Neutrophil (primary cell): Measurements from ENCODE around the gene EYS.

ENCODE experiments used
- H3K27ac ChIP-seq: fragments of 200-600 bp; sonication (generic); 2 replicates; pipeline ENCODE4 v1.5.1; 2016; ENCODE audit warnings: mild to moderate bottlenecking, moderate library complexity
- H3K27me3 ChIP-seq: fragments of 200-600 bp; sonication (generic); 2 replicates; pipeline ENCODE4 v1.6.0; 2016; ENCODE audit warnings: mild to moderate bottlenecking
- H3K36me3 ChIP-seq: fragments of 200-600 bp; sonication (generic); 2 replicates; pipeline ENCODE4 v1.5.1; 2017
- H3K4me1 ChIP-seq, 2 experiments: fragments of 200-600 bp in 1 of 2; sonication (generic) in 1 of 2; 1 replicate in 1 of 2; 2 replicates in 1 of 2; pipeline versions ENCODE4 v1.5.1 to v1.6.1; 2013 to 2016; ENCODE audit warnings: low read depth in 1 of 2, low read length in 1 of 2, mild to moderate bottlenecking in 1 of 2, moderate library complexity in 1 of 2; ENCODE audit not compliant: control insufficient read depth in 1 of 2, insufficient read depth in 1 of 2
- H3K4me3 ChIP-seq, 2 experiments: fragments of 200-600 bp in 1 of 2; sonication (generic) in 1 of 2; 1 replicate in 1 of 2; 2 replicates in 1 of 2; pipeline ENCODE4 v1.5.1; 2013 to 2016; ENCODE audit warnings: low read depth in 1 of 2, low read length in 1 of 2, mild to moderate bottlenecking in 1 of 2, moderate library complexity in 1 of 2
- H3K9me3 ChIP-seq: fragments of 200-600 bp; sonication (generic); 2 replicates; pipeline ENCODE4 v1.5.1; 2016
- CTCF ChIP-seq: fragments of 200-600 bp; sonication (generic); IDR thresholded peaks from 2 replicates; pipeline ENCODE4 v1.5.1; 2016; ENCODE audit warnings: antibody characterized with exemption

The EYS gene

GRCh38 chr6:65248101-65248610 lies 458.9 kb downstream of the EYS start:
- Histone ChIP-seq H3K9me3 (no peaks in the 10 kb centered on the region), H3K4me3 (no peak overlapping the region), H3K36me3 (no peaks in the 10 kb centered on the region), H3K27me3 (no peaks in the 10 kb centered on the region), H3K27ac (no peak overlapping the region), H3K4me1 (no peaks in the 10 kb centered on the region)
- no peak for TF ChIP-seq CTCF

- no peak for TF ChIP-seq CTCF
- Histone ChIP-seq H3K4me3 (no peak overlapping the region), H3K9me3 (no peaks in the 10 kb centered on the region), H3K36me3 (no peaks in the 10 kb centered on the region), H3K4me1 (no peaks in the 10 kb centered on the region), H3K27me3 (no peaks in the 10 kb centered on the region), H3K27ac (no peak overlapping the region)
Observed at GRCh38 chr6:65231616-65232015, 475.4 kb downstream of the EYS start.

GRCh38 chr6:65229825-65230224 lies 477.2 kb downstream of the EYS start:
- no peak for TF ChIP-seq CTCF
- no peak overlapping the region for H3K27ac ChIP-seq
- no peaks in the 10 kb centered on the region for H3K27me3 ChIP-seq
- no peaks in the 10 kb centered on the region for H3K4me1 ChIP-seq
- H3K36me3 ChIP-seq, result no peaks in the 10 kb centered on the region
- no peaks in the 10 kb centered on the region for H3K9me3 ChIP-seq
- H3K4me3 ChIP-seq, result no peak overlapping the region

- TF ChIP-seq CTCF, result no peak
- Histone ChIP-seq H3K9me3 (no peaks in the 10 kb centered on the region), H3K27me3 (no peaks in the 10 kb centered on the region), H3K36me3 (no peaks in the 10 kb centered on the region), H3K4me1 (no peaks in the 10 kb centered on the region), H3K27ac (no peak overlapping the region), H3K4me3 (no peak overlapping the region)
Observed at GRCh38 chr6:65221153-65221552, 485.9 kb downstream of the EYS start.

GRCh38 chr6:65202738-65203137 lies 504.3 kb downstream of the EYS start:
- Histone ChIP-seq H3K27me3 (no peaks in the 10 kb centered on the region), H3K4me3 (no peak overlapping the region), H3K9me3 (no peaks in the 10 kb centered on the region), H3K27ac (no peak overlapping the region), H3K36me3 (no peaks in the 10 kb centered on the region), H3K4me1 (no peaks in the 10 kb centered on the region)
- TF ChIP-seq CTCF, result no peak

- no peaks in the 10 kb centered on the region for H3K36me3 ChIP-seq
Observed at GRCh38 chr6:65199683-65200082, 507.3 kb downstream of the EYS start.

More at GRCh38 chr6:65199683-65200082, 507.3 kb downstream of the EYS start:
- Histone ChIP-seq H3K27me3 (no peaks in the 10 kb centered on the region), H3K9me3 (no peaks in the 10 kb centered on the region), H3K4me1 (no peaks in the 10 kb centered on the region), H3K27ac (no peak overlapping the region), H3K4me3 (no peak overlapping the region)
- no peak for TF ChIP-seq CTCF
